Fibroblast of mammary gland (primary cell): ENCODE measurements around the gene CERKL.

Experiments
- DNase-seq: peaks from one replicate; pipeline ENCODE4 v3.0.0-alpha.2; 2010; ENCODE audit warnings: low read depth
- H3K4me3 ChIP-seq: 2 replicates; pipeline ENCODE4 v1.5.1; 2011; ENCODE audit warnings: low read depth, mild to moderate bottlenecking, low read length, moderate library complexity; ENCODE audit not compliant: control insufficient read depth
- CTCF ChIP-seq: conservative IDR thresholded peaks from 2 replicates; pipeline ENCODE4 v1.5.1; 2011; ENCODE audit warnings: low read depth, low read length, inconsistent platforms; ENCODE audit not compliant: control insufficient read depth, insufficient read depth

The CERKL gene

GRCh38 chr2:181674461-181674860 lies 17.6 kb upstream of the CERKL start:
- no peak for DNase-seq
- no peak overlapping the region for H3K4me3 ChIP-seq
- no peak for TF ChIP-seq CTCF

- TF ChIP-seq CTCF, result no peak
Measured at GRCh38 chr2:181673173-181673572, 16.3 kb upstream of the CERKL start.

GRCh38 chr2:181672255-181673008 lies 15.5 kb upstream of the CERKL start:
- no peak for DNase-seq
- TF ChIP-seq CTCF, result no peak
- no peak overlapping the region for H3K4me3 ChIP-seq

More at GRCh38 chr2:181673173-181673572, 16.3 kb upstream of the CERKL start:
- no peak for DNase-seq
- H3K4me3 ChIP-seq, result no peak overlapping the region

GRCh38 chr2:181670632-181671031 lies 13.7 kb upstream of the CERKL start:
- no peak for DNase-seq
- no peak overlapping the region for H3K4me3 ChIP-seq
- no peak for TF ChIP-seq CTCF

- no peak for DNase-seq
- TF ChIP-seq CTCF, result no peak
- no peak overlapping the region for H3K4me3 ChIP-seq
Measured at GRCh38 chr2:181667234-181667633, 10.3 kb upstream of the CERKL start.

- no peak for TF ChIP-seq CTCF
- no peak overlapping the region for H3K4me3 ChIP-seq
- no peak for DNase-seq
Measured at GRCh38 chr2:181662287-181662686, 5.4 kb upstream of the CERKL start.
